ENCODE measurements around the gene CD2.
"Not testable (repeated sequence)": the region's sequence is repeated elsewhere in the genome, so short reads cannot be mapped to it uniquely, and the experiment has no call there.

CD2 gene

DNA sequence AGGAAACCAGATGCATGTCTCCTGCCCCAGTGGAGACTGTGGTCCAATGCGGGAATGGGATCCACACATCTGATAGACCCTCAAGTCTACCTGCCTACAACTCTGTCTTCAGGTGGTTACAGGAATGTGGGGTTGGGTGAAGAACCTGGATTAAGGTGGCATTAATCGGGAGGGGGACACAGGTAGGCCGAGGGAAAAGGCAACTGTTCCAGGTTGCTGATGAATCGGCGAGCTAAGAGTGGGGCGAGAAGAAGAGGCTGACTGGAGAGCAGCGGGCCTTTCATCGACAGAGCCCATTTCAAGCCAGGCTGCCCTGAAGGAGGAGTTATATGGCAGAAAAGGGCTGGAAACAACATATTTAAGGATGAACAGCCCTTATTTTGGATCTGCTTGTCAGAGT, 836 bp downstream of the CD2 start:
- no peaks in the 10 kb centered on the region for H3K27me3 ChIP-seq (replicated peaks; ENCODE audit: insufficient read depth, low read length)
- TF ChIP-seq EZH2phosphoT487 (IDR thresholded peaks at IDR 0.05; ENCODE audit: low read length): no peak
- TF ChIP-seq, protein P1, sequence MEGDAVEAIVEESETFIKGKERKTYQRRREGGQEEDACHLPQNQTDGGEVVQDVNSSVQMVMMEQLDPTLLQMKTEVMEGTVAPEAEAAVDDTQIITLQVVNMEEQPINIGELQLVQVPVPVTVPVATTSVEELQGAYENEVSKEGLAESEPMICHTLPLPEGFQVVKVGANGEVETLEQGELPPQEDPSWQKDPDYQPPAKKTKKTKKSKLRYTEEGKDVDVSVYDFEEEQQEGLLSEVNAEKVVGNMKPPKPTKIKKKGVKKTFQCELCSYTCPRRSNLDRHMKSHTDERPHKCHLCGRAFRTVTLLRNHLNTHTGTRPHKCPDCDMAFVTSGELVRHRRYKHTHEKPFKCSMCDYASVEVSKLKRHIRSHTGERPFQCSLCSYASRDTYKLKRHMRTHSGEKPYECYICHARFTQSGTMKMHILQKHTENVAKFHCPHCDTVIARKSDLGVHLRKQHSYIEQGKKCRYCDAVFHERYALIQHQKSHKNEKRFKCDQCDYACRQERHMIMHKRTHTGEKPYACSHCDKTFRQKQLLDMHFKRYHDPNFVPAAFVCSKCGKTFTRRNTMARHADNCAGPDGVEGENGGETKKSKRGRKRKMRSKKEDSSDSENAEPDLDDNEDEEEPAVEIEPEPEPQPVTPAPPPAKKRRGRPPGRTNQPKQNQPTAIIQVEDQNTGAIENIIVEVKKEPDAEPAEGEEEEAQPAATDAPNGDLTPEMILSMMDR (IDR thresholded peaks at IDR 0.05; ENCODE audit: low read length): no peak
- TF ChIP-seq EZH2 (optimal IDR thresholded peaks at IDR 0.05; ENCODE audit: low read depth, low read length): no peak
- H3F3A ChIP-seq (ENCODE audit: insufficient read depth, low read length): no peaks in the 10 kb centered on the region
- H3K4me2 ChIP-seq (ENCODE audit: low read depth, low read length): no peak overlapping the region
- H2AFZ ChIP-seq (ENCODE audit: low read length): no peak overlapping the region
- no peaks in the 10 kb centered on the region for H3K9me2 ChIP-seq (replicated peaks; ENCODE audit: insufficient read depth, low read length)
- no peaks in the 10 kb centered on the region for H3K36me3 ChIP-seq (replicated peaks; ENCODE audit: insufficient read depth, low read length)
- no peak overlapping the region for H3K4me3 ChIP-seq (ENCODE audit: low read length)
- H3K9ac ChIP-seq (ENCODE audit: low read length): no peak overlapping the region
- H3K9me3 ChIP-seq (replicated peaks; ENCODE audit: insufficient read depth, low read length): no peaks in the 10 kb centered on the region
- H3K79me2 ChIP-seq (ENCODE audit: low read length): no peaks in the 10 kb centered on the region
- no peak for DNase-seq
- no peak overlapping the region for H3K27ac ChIP-seq (ENCODE audit: low read length)
- H4K20me1 ChIP-seq (ENCODE audit: insufficient read depth, low read length): no peaks in the 10 kb centered on the region
- no peaks in the 10 kb centered on the region for H3K4me1 ChIP-seq (ENCODE audit: low read length)

GRCh38 chr1:116755681-116756080, 1.5 kb downstream of the CD2 start:
- no peaks in the 10 kb centered on the region for H3K9me2 ChIP-seq (replicated peaks; ENCODE audit: insufficient read depth, low read length)
- TF ChIP-seq, protein P1 (IDR thresholded peaks at IDR 0.05; ENCODE audit: low read length): no peak
- TF ChIP-seq EZH2 (optimal IDR thresholded peaks at IDR 0.05; ENCODE audit: low read depth, low read length): no peak
- no peak for TF ChIP-seq EZH2phosphoT487 (IDR thresholded peaks at IDR 0.05; ENCODE audit: low read length)
- H3K9ac ChIP-seq (ENCODE audit: low read length): no peak overlapping the region
- no peaks in the 10 kb centered on the region for H3K79me2 ChIP-seq (ENCODE audit: low read length)
- H3K4me3 ChIP-seq (ENCODE audit: low read length): no peak overlapping the region
- H3K36me3 ChIP-seq (replicated peaks; ENCODE audit: insufficient read depth, low read length): no peaks in the 10 kb centered on the region
- H2AFZ ChIP-seq (ENCODE audit: low read length): no peak overlapping the region
- H3K4me1 ChIP-seq (ENCODE audit: low read length): no peaks in the 10 kb centered on the region
- no peak overlapping the region for H3K27ac ChIP-seq (ENCODE audit: low read length)
- H4K20me1 ChIP-seq (ENCODE audit: insufficient read depth, low read length): no peaks in the 10 kb centered on the region
- H3K4me2 ChIP-seq (ENCODE audit: low read depth, low read length): no peak overlapping the region
- no peaks in the 10 kb centered on the region for H3K9me3 ChIP-seq (replicated peaks; ENCODE audit: insufficient read depth, low read length)
- no peak for DNase-seq
- H3K27me3 ChIP-seq (replicated peaks; ENCODE audit: insufficient read depth, low read length): no peaks in the 10 kb centered on the region
- H3F3A ChIP-seq (ENCODE audit: insufficient read depth, low read length): no peaks in the 10 kb centered on the region

GRCh38 chr1:116756092-116756491, 1.9 kb downstream of the CD2 start:
- not testable (repeated sequence) for H3K27ac ChIP-seq (ENCODE audit: low read length); H3F3A ChIP-seq (ENCODE audit: insufficient read depth, low read length); H3K9me3 ChIP-seq (replicated peaks; ENCODE audit: insufficient read depth, low read length); H3K9me2 ChIP-seq (replicated peaks; ENCODE audit: insufficient read depth, low read length); H3K27me3 ChIP-seq (replicated peaks; ENCODE audit: insufficient read depth, low read length); H3K36me3 ChIP-seq (replicated peaks; ENCODE audit: insufficient read depth, low read length); H3K4me2 ChIP-seq (ENCODE audit: low read depth, low read length); H3K4me3 ChIP-seq (ENCODE audit: low read length); DNase-seq; H4K20me1 ChIP-seq (ENCODE audit: insufficient read depth, low read length); H2AFZ ChIP-seq (ENCODE audit: low read length); H3K9ac ChIP-seq (ENCODE audit: low read length); H3K79me2 ChIP-seq (ENCODE audit: low read length); H3K4me1 ChIP-seq (ENCODE audit: low read length)

GRCh38 chr1:116758456-116758815, 4.2 kb downstream of the CD2 start:
- not testable (repeated sequence) for H3K4me1 ChIP-seq (ENCODE audit: low read length); H3K27ac ChIP-seq (ENCODE audit: low read length); H3K9me3 ChIP-seq (replicated peaks; ENCODE audit: insufficient read depth, low read length); H2AFZ ChIP-seq (ENCODE audit: low read length); H3K4me2 ChIP-seq (ENCODE audit: low read depth, low read length); DNase-seq; H4K20me1 ChIP-seq (ENCODE audit: insufficient read depth, low read length); H3K4me3 ChIP-seq (ENCODE audit: low read length); H3K9ac ChIP-seq (ENCODE audit: low read length); H3K27me3 ChIP-seq (replicated peaks; ENCODE audit: insufficient read depth, low read length); H3K79me2 ChIP-seq (ENCODE audit: low read length); H3K36me3 ChIP-seq (replicated peaks; ENCODE audit: insufficient read depth, low read length); H3F3A ChIP-seq (ENCODE audit: insufficient read depth, low read length); H3K9me2 ChIP-seq (replicated peaks; ENCODE audit: insufficient read depth, low read length)
